Activated CD4-positive, alpha-beta T cell treated with anti-CD3 and anti-CD28 coated beads, Interleukin-2, amount 50 U/mL, for 24 hours (primary cell): Measurements from ENCODE around the gene PCGF3.
"Not testable (repeated sequence)": the region's sequence is repeated elsewhere in the genome, so short reads cannot be mapped to it uniquely, and the experiment has no call there.

Experiments used
- DNase-seq, 2 donors: peaks; one replicate each; pipeline ENCODE4 v3.0.0-alpha.2; 2020; ENCODE audit warnings: low read depth in 1 of 2, low spot score in 1 of 2

The PCGF3 gene

DNA sequence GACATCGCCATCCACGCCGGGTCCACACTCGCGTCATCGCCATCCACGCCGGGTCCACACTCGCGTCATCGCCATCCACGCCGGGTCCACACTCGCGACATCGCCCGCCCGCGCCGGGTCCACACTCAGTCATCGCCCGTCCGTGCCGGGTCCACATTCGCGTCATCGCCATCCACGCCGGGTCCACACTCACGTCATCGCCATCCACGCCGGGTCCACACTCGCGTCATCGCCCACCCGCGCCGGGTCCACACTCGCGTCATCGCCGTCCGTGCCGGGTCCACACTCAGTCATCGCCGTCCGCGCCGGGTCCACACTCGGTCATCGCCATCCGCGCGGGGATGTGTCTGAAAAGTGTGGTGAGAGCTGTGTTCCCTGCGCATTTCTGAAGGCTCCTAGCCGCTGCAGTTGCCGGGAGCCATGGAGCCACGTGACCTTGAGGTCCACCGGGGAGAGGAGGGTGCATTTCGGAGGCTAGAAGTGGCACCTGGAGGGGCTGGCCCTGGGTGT, 17.3 kb downstream of the PCGF3 start:
- DNase-seq: no peak

DNA sequence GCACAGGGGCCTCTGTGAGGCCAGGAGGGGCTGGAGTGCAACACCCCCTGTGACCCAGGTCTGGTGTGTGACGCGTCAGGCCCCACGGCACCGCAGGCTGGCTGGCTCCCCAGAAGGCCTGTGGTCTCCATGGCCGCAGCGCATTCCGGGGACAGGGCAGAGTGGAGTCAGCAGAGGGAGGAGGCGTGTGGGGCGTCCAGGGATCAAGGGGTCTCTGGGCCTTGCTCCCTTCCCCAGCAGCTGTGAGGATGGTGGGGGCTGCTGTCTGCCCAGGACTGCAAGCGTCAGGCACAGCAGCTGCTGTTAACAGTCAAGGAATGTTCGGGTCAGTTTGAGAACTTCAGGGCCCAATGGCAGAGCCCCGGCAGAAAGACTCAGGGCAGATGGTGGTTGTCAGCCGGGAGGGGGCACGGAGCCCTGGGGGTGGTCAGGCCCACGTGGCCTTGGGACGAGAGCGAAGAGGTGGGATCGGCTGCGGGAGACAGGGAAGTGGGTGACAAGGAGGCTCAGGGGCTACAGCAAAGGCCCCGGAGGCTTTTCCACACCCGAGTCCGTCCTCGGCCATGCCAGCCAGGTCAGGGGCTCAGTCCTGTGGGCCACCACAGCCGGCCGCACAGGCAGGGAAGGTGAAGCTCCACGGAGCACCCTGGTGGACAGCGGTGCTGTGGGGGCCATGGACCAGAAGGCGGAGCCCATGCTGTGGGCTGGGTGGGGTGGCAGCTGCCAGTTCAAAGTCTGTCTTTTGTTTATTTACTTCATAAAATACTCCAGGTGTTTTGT, 18.3 kb downstream of the PCGF3 start:
- no peak for DNase-seq

DNA sequence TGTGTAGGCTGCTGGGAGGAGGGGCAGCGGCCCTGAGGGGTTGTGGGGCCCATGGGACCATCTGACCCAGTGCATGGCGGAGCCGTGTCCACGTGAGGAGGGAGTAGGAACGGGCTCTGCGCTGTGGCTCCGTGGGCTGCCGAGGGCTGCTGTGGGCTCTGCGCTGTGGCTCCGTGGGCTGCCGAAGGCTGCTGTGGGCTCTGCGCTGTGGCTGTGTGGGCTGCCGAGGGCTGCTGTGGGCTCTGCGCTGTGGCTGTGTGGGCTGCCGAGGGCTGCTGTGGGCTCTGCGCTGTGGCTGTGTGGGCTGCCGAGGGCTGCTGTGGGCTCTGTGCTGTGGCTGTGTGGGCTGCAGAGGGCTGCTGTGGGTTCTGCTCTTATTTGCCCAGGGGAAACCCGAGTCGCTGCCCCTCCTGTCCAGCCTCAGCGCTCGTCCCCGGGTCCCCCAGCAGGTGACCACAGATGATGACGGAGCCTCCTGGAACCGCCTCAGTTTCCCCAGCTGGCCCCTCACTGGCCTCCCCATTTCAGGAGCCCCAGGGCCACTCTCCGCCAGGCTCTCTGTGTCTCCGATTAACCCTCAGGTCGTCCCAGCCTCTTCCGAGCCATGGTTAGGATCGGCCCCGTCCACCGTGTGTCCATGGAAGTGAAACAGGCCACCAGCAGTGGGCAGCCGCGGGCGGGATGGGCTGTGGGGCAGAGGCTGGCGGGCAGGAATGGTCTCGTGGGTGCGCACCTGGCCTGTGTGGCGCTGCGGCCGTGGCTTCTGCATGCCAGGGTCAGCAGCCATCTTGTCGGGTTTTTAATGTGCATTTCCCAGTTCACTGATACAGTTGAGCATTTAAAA, 20.0 kb downstream of the PCGF3 start:
- DNase-seq: no peak

GRCh38 chr4:726235-726787, 20.7 kb downstream of the PCGF3 start:
- DNase-seq: no peak

- no peak for DNase-seq
Measured at GRCh38 chr4:726838-727237, 21.2 kb downstream of the PCGF3 start.

GRCh38 chr4:727576-727975, 21.9 kb downstream of the PCGF3 start:
- no peak for DNase-seq

DNA sequence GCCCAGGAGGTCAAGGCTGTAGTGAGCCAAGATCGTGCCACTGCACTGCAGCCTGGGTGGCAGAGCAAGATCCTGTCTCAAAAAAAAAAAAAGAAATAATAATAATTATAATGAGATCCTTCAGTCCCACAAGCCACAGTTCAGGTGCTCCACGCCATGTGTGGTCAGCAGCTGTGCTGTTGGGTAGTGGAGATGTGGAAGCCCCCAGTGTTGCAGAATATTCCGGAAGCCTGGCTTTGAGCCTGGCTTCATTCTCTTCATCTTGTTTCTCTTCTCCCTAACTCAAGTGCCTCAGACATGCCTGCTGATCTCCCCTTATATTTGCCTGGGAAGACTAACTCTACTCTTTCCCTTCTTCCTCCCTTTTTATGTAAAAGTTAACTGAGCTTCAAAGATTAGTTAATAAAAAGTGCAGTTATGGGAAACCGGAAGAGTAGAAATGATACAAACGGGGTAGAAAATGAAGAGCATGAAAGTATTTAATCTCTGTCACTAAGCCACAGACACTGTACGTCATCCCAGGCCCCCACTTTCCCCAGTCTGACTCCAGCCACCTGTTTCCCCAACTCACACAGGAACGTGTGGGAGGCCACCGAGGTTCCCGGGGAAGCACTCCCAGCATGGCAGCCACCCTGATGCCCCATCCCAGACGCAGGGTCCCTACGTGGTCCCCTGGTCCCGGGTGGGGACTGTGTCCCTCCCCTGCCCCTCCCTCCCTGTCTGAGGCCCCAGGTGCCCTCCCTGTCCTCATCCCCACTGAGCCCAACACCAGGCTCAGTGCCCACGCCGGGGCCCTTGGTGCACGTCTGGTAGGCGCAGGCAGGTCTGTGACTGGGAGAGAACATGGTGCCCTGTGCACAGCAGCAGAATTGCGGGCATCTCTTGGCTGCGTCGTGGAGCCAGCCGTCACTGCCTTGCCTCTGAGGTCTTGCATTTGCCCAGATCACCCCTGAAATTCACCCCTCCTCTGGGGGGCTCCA, 24.0 kb downstream of the PCGF3 start:
- no peak for DNase-seq

GRCh38 chr4:730511-730910, 24.9 kb downstream of the PCGF3 start:
- no peak for DNase-seq

DNA sequence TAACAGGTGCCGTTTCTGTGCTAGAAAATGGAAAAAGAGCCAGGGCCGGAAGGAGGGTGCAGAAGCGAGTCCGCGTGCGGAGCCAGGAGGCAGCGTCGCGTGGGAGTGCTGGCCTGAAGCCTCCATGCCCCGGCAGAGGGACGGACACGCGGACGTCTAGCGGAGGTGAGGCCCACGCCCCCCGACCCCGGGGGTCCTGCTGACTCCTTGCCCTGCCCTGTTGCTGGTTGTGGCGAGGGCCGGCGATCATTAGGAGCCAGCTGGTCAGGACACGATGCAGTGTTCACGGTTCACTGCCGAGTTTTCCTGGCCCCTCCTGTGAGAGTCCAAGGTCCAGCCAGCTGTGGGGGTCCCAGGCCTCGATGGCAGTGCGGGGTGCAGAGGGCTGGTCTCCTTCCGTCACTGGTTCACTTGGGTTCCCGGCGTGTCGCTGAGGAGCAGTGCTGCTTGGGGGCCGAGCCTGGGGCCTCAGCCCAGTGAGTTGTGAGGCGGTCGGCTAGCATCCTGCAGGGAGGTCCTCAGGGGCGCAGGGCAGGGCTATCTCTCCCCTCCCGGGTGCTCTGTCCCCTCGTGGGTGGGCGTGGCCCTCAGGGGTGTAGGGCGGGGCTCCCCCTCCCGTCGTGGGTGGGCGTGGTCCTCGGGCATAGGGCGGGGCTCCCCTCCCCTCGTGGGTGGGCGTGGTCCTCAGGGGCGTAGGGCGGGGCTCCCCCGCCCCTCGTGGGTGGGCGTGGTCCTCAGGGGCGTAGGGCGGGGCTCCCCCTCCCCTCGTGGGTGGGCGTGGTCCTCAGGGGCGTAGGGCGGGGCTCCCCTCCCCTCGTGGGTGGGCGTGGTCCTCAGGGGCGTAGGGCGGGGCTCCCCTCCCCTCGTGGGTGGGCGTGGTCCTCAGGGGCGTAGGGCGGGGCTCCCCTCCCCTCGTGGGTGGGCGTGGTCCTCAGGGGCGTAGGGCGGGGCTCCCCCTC, 25.6 kb downstream of the PCGF3 start:
- not testable (repeated sequence) for DNase-seq

DNA sequence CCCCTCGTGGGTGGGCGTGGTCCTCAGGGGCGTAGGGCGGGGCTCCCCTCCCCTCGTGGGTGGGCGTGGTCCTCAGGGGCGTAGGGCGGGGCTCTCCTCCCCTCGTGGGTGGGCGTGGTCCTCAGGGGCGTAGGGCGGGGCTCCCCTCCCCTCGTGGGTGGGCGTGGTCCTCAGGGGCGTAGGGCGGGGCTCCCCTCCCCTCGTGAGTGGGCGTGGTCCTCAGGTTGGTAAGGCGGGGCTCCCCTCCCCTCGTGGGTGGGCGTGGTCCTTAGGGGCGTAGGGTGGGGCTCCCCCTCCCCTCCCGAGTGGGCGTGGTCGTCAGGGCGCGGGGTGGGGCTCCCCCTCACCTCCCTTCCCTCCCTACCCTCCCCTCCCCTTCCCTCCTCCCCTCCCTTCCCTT, 26.3 kb downstream of the PCGF3 start:
- DNase-seq: not testable (repeated sequence)

DNA sequence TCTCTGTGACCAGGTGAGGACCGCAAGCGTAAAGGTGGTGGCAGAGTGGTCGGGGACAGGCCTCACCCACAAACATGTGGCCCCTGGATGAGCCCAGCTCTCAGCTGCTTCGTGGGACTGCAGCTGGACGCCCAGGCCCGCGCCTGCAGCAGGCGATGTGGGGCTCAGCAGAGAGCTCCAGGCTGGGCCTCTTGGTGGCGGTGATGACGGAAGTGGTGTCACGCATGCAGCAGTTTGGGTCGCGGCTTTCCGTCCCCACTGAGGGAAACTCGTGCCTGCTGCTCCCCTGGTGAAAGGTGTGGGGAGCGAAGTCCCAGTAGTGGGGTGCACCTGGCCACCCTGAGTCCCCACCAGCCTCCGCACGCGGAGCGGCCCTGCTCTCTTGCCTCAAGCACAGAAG, 26.9 kb downstream of the PCGF3 start:
- DNase-seq: no peak

- no peak for DNase-seq
Measured at GRCh38 chr4:732911-733630, 27.4 kb downstream of the PCGF3 start.

DNA sequence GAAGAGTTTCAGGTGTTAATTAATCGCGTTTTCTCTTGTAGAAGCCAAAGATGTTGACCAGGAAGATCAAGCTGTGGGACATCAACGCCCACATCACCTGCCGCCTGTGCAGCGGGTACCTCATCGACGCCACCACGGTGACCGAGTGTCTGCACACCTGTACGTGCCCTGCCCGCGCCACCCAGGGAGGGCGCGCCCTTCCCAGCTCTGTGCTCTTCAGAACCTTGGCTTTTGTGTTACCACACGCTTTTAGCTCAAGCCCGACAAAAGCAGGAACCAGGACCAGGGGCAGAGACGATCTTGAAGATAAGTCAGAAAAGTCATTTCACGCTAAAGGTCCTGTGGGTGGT, 28.0 kb downstream of the PCGF3 start:
- no peak for DNase-seq

DNA sequence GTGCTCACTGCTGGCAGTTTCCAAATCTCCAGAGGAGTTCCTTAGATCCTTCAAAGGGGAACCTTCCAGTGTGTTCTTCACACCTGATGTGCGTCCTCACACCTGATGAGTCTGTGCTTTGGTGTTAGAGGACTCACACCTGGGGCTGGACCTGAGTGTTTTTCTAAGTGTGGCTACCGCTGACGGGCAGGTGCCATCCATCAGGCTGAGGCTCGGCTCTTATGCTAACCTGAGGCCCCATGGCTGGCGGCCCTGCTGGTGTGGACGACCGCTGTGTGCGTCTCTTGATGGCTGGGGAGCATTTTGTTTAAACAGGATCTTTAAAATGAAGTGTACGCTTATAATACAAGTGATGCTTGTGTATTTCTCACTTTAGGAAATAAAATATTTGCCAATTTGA, 28.4 kb downstream of the PCGF3 start:
- DNase-seq: no peak

DNA sequence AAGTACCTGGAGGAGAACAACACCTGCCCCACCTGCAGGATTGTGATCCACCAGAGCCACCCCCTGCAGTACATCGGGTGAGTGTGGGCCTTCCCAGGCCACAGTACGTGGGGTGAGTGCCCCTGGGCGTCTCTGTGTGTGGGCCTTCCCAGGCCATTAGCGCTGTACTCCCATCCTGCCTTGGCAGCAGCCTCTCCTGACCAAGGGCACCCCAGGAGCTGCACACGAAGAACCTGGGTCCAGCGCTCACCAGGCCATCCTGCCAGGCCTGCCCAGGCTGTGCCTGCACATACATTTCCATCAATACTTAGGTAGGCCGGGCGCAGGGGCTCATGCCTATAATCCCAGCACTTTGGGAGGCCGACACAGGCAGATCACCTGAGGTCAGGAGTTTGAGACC, 29.3 kb downstream of the PCGF3 start:
- no peak for DNase-seq

- DNase-seq: no peak
Measured at GRCh38 chr4:735583-735982, 30.0 kb downstream of the PCGF3 start.

DNA sequence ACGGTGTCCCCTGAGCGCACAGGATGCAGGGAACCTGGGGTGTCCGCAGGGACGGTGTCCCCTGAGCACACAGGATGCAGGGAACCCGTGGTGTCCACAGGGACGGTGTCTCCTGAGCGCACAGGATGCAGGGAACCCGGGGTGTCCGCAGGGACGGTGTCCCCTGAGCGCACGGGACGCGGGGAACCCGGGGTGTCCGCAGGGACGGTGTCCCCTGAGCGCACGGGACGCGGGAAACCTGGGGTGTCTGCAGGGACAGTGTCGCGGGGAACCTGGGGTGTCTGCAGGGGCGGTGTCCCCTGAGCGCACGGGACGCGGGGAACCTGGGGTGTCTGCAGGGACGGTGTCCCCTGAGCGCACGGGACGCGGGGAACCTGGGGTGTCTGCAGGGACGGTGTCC, 30.9 kb downstream of the PCGF3 start:
- not testable (repeated sequence) for DNase-seq

GRCh38 chr4:738781-739280, 33.2 kb downstream of the PCGF3 start:
- DNase-seq: no peak

- DNase-seq: no peak
Measured at GRCh38 chr4:739569-739968, 33.9 kb downstream of the PCGF3 start.
